Suprapubic skin (tissue), 4 donors: Measurements from ENCODE around the gene C20orf204. TPM values are rescaled to one million over a fixed set of nuclear protein-coding genes. Genes with fewer than 3 reads are reported as not detected.

Experiments
- DNase-seq, 2 donors: peaks; one replicate each; pipeline ENCODE4 v3.0.0-alpha.2; 2019; ENCODE audit warnings: low spot score in 2 of 2
- H3K27ac ChIP-seq: fragments of 200-600 bp; sonication (generic); one replicate; pipeline ENCODE4 v1.5.1; 2019
- H3K27me3 ChIP-seq: fragments of 200-600 bp; sonication (generic); one replicate; pipeline ENCODE4 v1.5.1; 2019
- H3K36me3 ChIP-seq: fragments of 200-600 bp; sonication (generic); one replicate; pipeline ENCODE4 v1.5.1; 2019
- H3K4me1 ChIP-seq: fragments of 200-600 bp; sonication (generic); one replicate; pipeline ENCODE4 v1.5.1; 2019
- H3K4me3 ChIP-seq: fragments of 200-600 bp; sonication (generic); one replicate; pipeline ENCODE4 v1.5.1; 2019; ENCODE audit warnings: mild to moderate bottlenecking
- H3K9me3 ChIP-seq: fragments of 200-600 bp; sonication (generic); one replicate; pipeline ENCODE4 v1.5.1; 2019
- CTCF ChIP-seq, 2 donors: fragments of 200-600 bp in 1 of 2; fragments of 450-650 bp in 1 of 2; sonication (generic) in 1 of 2; IDR thresholded peaks; one replicate each; pipeline ENCODE4 v1.5.1; 2016 to 2019; ENCODE audit warnings: antibody characterized with exemption in 2 of 2, mild to moderate bottlenecking in 1 of 2, moderate library complexity in 1 of 2
- EP300 ChIP-seq: sonication (generic); formaldehyde crosslinking; IDR thresholded peaks from one replicate; pipeline ENCODE4 v1.6.1; 2017; ENCODE audit warnings: antibody characterized with exemption
- POLR2A ChIP-seq, 2 donors: fragments of 450-650 bp; IDR thresholded peaks; one replicate each; pipeline ENCODE4 v1.6.1; 2017; ENCODE audit warnings: antibody characterized with exemption in 2 of 2, mild to moderate bottlenecking in 2 of 2, moderate library complexity in 2 of 2
- POLR2AphosphoS5 ChIP-seq, 3 donors: sonication (generic); formaldehyde crosslinking; IDR thresholded peaks; one replicate each; pipeline ENCODE4 v1.6.1; 2017; ENCODE audit warnings: antibody characterized with exemption in 3 of 3
- WGBS: methylation state at CpG from one replicate; pipeline ENCODE4 v1.1.5; 2018; 5-methylcytosine and 5-hydroxymethylcytosine counted together
- total RNA-seq, 4 donors: library from RNA; depleted of rRNA; stranded (reverse); fragments of >200 nt; gene quantifications; one replicate each; pipeline ENCODE4 v1.1.0, GENCODE V29; 2016

C20orf204 gene
- total RNA-seq, 4 donors from 2014 or later = 1.1 to 5.1 (median 1.8) TPM

DNA sequence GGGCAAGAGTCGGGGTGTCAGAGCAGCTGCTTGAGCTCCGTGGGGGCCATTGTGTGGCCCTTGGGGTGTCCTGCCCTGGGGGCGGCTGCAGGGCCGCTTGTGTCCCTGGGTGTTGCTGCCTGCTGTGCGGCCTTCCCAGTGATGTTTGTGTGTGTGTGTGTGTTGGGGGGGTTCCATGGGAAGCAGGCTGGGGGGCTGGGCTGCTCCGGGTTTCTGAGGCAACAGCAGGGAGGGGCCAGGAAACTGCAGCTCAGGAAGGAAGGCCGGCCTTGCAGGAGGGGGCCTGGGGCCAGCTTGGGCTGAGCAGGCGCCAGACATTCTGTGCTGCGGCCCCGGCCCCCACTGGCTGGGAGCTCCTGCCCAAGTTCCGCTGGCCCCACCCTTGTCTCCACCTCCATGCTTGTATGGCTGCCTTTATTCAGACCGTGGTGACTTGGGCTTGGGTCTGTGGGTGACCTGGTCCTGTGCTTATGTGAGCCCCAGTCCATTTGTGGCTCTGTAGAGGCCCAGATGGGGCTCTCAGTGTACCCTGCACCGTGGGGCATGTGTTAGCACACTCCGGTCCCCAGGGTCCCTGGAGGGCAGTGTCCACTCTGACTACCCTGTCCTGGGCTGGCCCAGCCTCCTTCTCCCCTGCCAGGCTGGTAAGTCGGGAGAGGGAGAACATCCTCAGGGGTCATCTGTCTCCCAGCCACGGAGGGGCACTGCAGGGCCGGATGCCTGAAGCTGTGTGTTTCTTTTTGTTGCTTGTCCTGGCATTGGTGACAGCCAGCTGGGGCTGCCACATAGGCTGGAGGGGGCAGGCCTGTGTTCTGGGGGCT is 18.1 kb downstream of the C20orf204 start:
- peaks cover 49% of the 10 kb centered on the region for H3K4me1 ChIP-seq
- WGBS = no CpG with 5 or more reads among the region's 17 CpGs

DNA sequence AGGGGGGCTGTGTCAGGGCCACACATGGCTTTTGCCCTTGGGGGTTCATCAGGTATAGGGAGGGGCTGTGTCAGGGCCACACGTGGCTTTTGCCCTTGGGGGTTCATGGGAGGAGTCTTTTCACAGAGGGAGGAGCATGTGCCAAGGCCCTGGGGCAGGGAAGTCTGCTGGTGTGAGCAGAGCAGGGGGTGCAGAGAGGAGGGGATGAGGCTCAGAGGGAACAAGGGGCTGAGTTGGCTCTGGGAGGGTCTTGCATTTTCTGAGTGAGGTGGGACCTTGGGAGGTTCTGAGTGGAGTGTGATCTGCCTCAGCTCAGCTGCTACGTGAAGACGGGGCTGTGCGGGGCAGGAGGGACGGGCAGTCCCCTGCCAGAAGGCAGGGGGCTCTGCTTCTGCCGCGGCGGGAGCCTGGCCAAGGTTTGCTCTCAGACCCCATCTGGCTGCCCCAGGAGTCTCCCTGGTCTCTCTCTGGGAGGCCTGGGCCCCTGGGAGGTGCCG is 19.5 kb downstream of the C20orf204 start:
- Histone ChIP-seq H3K27ac (peak overlapping the region; percentile 62), H3K36me3 (no peaks in the 10 kb centered on the region), H3K27me3 (peaks cover 30% of the 10 kb centered on the region), H3K9me3 (no peaks in the 10 kb centered on the region), H3K4me3 (no peak overlapping the region), H3K4me1 (peaks cover 42% of the 10 kb centered on the region)
- 64% methylated on average over 5 of the region's 9 CpGs for WGBS
- no peak for DNase-seq
- no peak for TF ChIP-seq CTCF (IDR thresholded peaks at IDR 0.05)
- TF ChIP-seq POLR2AphosphoS5 (IDR thresholded peaks at IDR 0.05) = no peak
- TF ChIP-seq POLR2A (IDR thresholded peaks at IDR 0.05) = no peak
- TF ChIP-seq EP300 = no peak

More for the DNA sequence above, 18.1 kb downstream of the C20orf204 start:
- H3K27me3 ChIP-seq = peaks cover 41% of the 10 kb centered on the region
- no peak for DNase-seq
- no peaks in the 10 kb centered on the region for H3K9me3 ChIP-seq
- TF ChIP-seq EP300 = no peak
- TF ChIP-seq POLR2A (IDR thresholded peaks at IDR 0.05) = no peak
- no peak for TF ChIP-seq POLR2AphosphoS5 (IDR thresholded peaks at IDR 0.05)
- no peak for TF ChIP-seq CTCF (IDR thresholded peaks at IDR 0.05)
- H3K27ac ChIP-seq = peak overlapping the region; percentile 70
- no peaks in the 10 kb centered on the region for H3K36me3 ChIP-seq
- no peak overlapping the region for H3K4me3 ChIP-seq

GRCh38 chr20:64055893-64056638 is 20.1 kb downstream of the C20orf204 start:
- Histone ChIP-seq H3K36me3 (no peaks in the 10 kb centered on the region), H3K27ac (peak overlapping the region; percentile 62), H3K27me3 (peaks cover 24% of the 10 kb centered on the region), H3K9me3 (no peaks in the 10 kb centered on the region), H3K4me3 (no peak overlapping the region), H3K4me1 (peaks cover 42% of the 10 kb centered on the region)
- WGBS = 45% methylated on average over 10 of the region's 22 CpGs
- TF ChIP-seq CTCF (IDR thresholded peaks at IDR 0.05) (no peak), POLR2AphosphoS5 (IDR thresholded peaks at IDR 0.05) (peak in 1 of 3 donors; percentile 22), POLR2A (IDR thresholded peaks at IDR 0.05) (no peak), EP300 (no peak)
- DNase-seq = no peak

- Histone ChIP-seq H3K4me1 (peaks cover 42% of the 10 kb centered on the region), H3K4me3 (no peak overlapping the region)
- WGBS = 100% methylated on average over 1 of the region's 7 CpGs
These were observed 20.6 kb downstream of the C20orf204 start for GRCh38 chr20:64056639-64056888.

More at GRCh38 chr20:64056639-64056888, 20.6 kb downstream of the C20orf204 start:
- H3K27me3 ChIP-seq = peaks cover 19% of the 10 kb centered on the region
- H3K36me3 ChIP-seq = no peaks in the 10 kb centered on the region
- peak overlapping the region; percentile 26 for H3K27ac ChIP-seq
- no peak for TF ChIP-seq POLR2AphosphoS5 (IDR thresholded peaks at IDR 0.05)
- no peak for TF ChIP-seq CTCF (IDR thresholded peaks at IDR 0.05)
- no peak for TF ChIP-seq POLR2A (IDR thresholded peaks at IDR 0.05)
- no peak for TF ChIP-seq EP300
- no peak for DNase-seq
- no peaks in the 10 kb centered on the region for H3K9me3 ChIP-seq
